Measurements from ENCODE around the gene ZNF750.

GRCh38 chr17:82832881-82833475 lies 6.8 kb downstream of the ZNF750 start:
- TF ChIP-seq POLR2A (IDR thresholded peaks at IDR 0.05; ENCODE audit: extremely low read depth, insufficient read length) (no peak), CTCF (IDR thresholded peaks at IDR 0.05; ENCODE audit: low read depth, low read length) (no peak), MYC (IDR thresholded peaks at IDR 0.05; ENCODE audit: low read depth, low read length) (no peak)
- TF ChIP-seq, protein P1, sequence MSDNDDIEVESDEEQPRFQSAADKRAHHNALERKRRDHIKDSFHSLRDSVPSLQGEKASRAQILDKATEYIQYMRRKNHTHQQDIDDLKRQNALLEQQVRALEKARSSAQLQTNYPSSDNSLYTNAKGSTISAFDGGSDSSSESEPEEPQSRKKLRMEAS (IDR thresholded peaks at IDR 0.05; ENCODE audit: low read depth, low read length), result no peak

Data from NB4 (cell line).